ENCODE data around the gene KCNJ6. TPM values are rescaled to one million over a fixed set of nuclear protein-coding genes. Genes with fewer than 3 reads are reported as not detected.

KCNJ6 gene
- total and polyA plus RNA-seq, 2 of the 8 experiments (the other 6 are each of a cell fraction or from before 2014, with no cell fraction given), result 0.51 to 1.2 TPM

DNA sequence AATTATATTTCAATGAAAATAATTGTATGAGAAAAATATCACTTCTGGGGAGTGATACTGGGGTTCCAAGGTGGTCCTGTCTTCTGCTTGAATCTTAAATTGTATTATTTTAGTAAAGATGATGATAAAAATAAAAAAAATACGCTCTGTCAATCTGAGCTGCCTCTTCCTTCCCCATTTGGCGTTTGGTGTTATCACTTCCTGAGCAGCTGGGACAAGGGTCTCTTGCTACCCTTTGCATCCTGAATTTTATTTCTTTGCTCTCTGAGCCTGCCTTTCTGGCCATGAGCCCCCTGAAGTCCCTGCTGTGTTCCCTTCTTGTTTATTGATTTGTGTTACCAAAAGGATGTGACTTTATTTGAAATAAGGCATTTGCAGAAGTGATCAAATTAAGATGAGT is 111.0 kb downstream of the KCNJ6 start:
- no peak overlapping the region; a peak in 1 of 7 replicates for H3K9ac ChIP-seq (replicated peaks in 1 of 4; ENCODE audit: extremely low read depth in 1 of 4, low read depth in 3 of 4, low read length in 3 of 4)
- no peak overlapping the region for H3K23ac ChIP-seq (ENCODE audit: insufficient read length)
- no peaks in the 10 kb centered on the region for H3K23me2 ChIP-seq (ENCODE audit: low read depth, low read length)
- CTCF ChIA-PET (ENCODE audit: partially characterized antibody), result no interaction called here
- no peak overlapping the region for H3K56ac ChIP-seq (replicated peaks; ENCODE audit: insufficient read length, low read depth, low read length)
- no peak for FAIRE-seq
- DNase-seq (ENCODE audit: low read depth in 1 of 2, low spot score in 2 of 2), result no peak
- no peak overlapping the region for H3K14ac ChIP-seq (ENCODE audit: insufficient read length)
- H3K4me1 ChIP-seq (replicated peaks in 1 of 4; ENCODE audit: control insufficient read depth in 3 of 4, insufficient read depth in 4 of 4, low read length in 3 of 4), result no peaks in the 10 kb centered on the region
- H2BK20ac ChIP-seq (ENCODE audit: low read length), result no peak overlapping the region
- H3K18ac ChIP-seq (ENCODE audit: extremely low read depth, low read length), result no peak overlapping the region
- H2AFZ ChIP-seq (ENCODE audit: low read length), result no peak overlapping the region
- no peaks in the 10 kb centered on the region for H4K20me1 ChIP-seq (replicated peaks in 1 of 2; ENCODE audit: control insufficient read depth in 1 of 2, insufficient read depth in 2 of 2, low read length in 2 of 2)
- no peak overlapping the region for H3K4me2 ChIP-seq (ENCODE audit: insufficient read depth in 1 of 2, low read depth in 2 of 2, low read length in 2 of 2)
- no peak overlapping the region for H4K8ac ChIP-seq (ENCODE audit: extremely low read depth, insufficient read depth, low read length)
- H3K4me3 ChIP-seq (ENCODE audit: extremely low read depth in 1 of 4, insufficient read depth in 2 of 4, low read depth in 3 of 4, low read length in 4 of 4), result no peak overlapping the region
- H3K79me2 ChIP-seq (ENCODE audit: control insufficient read depth in 1 of 2, insufficient read depth in 2 of 2, low read length in 2 of 2), result no peaks in the 10 kb centered on the region
- H3K79me1 ChIP-seq (ENCODE audit: low read depth, low read length), result no peaks in the 10 kb centered on the region
- no peak overlapping the region for H4K91ac ChIP-seq (replicated peaks; ENCODE audit: insufficient read length, low read length)
- H2BK5ac ChIP-seq (ENCODE audit: low read depth, low read length), result no peak overlapping the region
- no peak overlapping the region for H2AK5ac ChIP-seq (ENCODE audit: low read depth, low read length)
- WGBS, 2 experiments (ENCODE audit: extremely low coverage in 1 of 2, insufficient coverage in 1 of 2, insufficient read length in 1 of 2, insufficient replicate concordance in 2 of 2, low coverage in 1 of 2, low lambda C conversion rate in 2 of 2, missing lambda C conversion rate in 1 of 2), result 69% methylated on average over 2 of the region's 2 CpGs; no CpG with 5 or more reads in 1 of the 2 experiments
- H2BK15ac ChIP-seq (ENCODE audit: low read length), result no peak overlapping the region
- H3K27me3 ChIP-seq (replicated peaks in 1 of 4; ENCODE audit: control insufficient read depth in 3 of 4, extremely low read depth in 1 of 4, insufficient read depth in 3 of 4, low read length in 3 of 4), result no peaks in the 10 kb centered on the region
- H3K27ac ChIP-seq (ENCODE audit: low read depth, low read length), result no peak overlapping the region
- no peaks in the 10 kb centered on the region for H3K9me3 ChIP-seq (ENCODE audit: insufficient read depth in 2 of 2, low read depth in 1 of 2, low read length in 1 of 2)
- no peak overlapping the region for H4K5ac ChIP-seq (ENCODE audit: insufficient read length, low read depth, low read length)
- POLR2A ChIA-PET (ENCODE audit: partially characterized antibody), result no interaction called here
- no peak for TF ChIP-seq KDM4A (IDR thresholded peaks at IDR 0.05; ENCODE audit: low read depth, low read length, severe bottlenecking)
- no peak for TF ChIP-seq CEBPB (IDR thresholded peaks at IDR 0.05; ENCODE audit: low read depth, low read length)
- TF ChIP-seq, protein P1, sequence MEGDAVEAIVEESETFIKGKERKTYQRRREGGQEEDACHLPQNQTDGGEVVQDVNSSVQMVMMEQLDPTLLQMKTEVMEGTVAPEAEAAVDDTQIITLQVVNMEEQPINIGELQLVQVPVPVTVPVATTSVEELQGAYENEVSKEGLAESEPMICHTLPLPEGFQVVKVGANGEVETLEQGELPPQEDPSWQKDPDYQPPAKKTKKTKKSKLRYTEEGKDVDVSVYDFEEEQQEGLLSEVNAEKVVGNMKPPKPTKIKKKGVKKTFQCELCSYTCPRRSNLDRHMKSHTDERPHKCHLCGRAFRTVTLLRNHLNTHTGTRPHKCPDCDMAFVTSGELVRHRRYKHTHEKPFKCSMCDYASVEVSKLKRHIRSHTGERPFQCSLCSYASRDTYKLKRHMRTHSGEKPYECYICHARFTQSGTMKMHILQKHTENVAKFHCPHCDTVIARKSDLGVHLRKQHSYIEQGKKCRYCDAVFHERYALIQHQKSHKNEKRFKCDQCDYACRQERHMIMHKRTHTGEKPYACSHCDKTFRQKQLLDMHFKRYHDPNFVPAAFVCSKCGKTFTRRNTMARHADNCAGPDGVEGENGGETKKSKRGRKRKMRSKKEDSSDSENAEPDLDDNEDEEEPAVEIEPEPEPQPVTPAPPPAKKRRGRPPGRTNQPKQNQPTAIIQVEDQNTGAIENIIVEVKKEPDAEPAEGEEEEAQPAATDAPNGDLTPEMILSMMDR (IDR thresholded peaks at IDR 0.05; ENCODE audit: control extremely low read depth in 1 of 3, insufficient read depth in 1 of 3, low read depth in 1 of 3, low read length in 3 of 3), result no peak
- no peak for TF ChIP-seq NRF1 (IDR thresholded peaks at IDR 0.05; ENCODE audit: low read depth, low read length)
- no peak for TF ChIP-seq TAF1 (IDR thresholded peaks at IDR 0.05; ENCODE audit: low read depth, low read length)
- TF ChIP-seq MAFK (IDR thresholded peaks at IDR 0.05; ENCODE audit: low read depth, low read length), result no peak
- no peak for TF ChIP-seq ZNF274 (IDR thresholded peaks at IDR 0.05; ENCODE audit: borderline replicate concordance, extremely low read depth, low read length)
- no peak for TF ChIP-seq JUND (IDR thresholded peaks at IDR 0.05; ENCODE audit: low read length)
- no peaks in the 10 kb centered on the region for H3K36me3 ChIP-seq (ENCODE audit: control insufficient read depth in 2 of 4, insufficient read depth in 4 of 4, low read length in 3 of 4)
- no peak overlapping the region for H3K4ac ChIP-seq (replicated peaks; ENCODE audit: insufficient read length, low read depth, low read length)
- no peak overlapping the region for H2BK120ac ChIP-seq (replicated peaks; ENCODE audit: low read depth, low read length)
- no peak overlapping the region for H2BK12ac ChIP-seq (ENCODE audit: low read depth, low read length)
